ENCODE results near the gene C19orf12.

GRCh38 chr19:29696565-29696846 lies 18.6 kb downstream of the C19orf12 start:
- no peak for TF ChIP-seq POLR2A (IDR thresholded peaks at IDR 0.05)
- TF ChIP-seq, protein P1, sequence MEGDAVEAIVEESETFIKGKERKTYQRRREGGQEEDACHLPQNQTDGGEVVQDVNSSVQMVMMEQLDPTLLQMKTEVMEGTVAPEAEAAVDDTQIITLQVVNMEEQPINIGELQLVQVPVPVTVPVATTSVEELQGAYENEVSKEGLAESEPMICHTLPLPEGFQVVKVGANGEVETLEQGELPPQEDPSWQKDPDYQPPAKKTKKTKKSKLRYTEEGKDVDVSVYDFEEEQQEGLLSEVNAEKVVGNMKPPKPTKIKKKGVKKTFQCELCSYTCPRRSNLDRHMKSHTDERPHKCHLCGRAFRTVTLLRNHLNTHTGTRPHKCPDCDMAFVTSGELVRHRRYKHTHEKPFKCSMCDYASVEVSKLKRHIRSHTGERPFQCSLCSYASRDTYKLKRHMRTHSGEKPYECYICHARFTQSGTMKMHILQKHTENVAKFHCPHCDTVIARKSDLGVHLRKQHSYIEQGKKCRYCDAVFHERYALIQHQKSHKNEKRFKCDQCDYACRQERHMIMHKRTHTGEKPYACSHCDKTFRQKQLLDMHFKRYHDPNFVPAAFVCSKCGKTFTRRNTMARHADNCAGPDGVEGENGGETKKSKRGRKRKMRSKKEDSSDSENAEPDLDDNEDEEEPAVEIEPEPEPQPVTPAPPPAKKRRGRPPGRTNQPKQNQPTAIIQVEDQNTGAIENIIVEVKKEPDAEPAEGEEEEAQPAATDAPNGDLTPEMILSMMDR (IDR thresholded peaks at IDR 0.05) = no peak

Data from testis (tissue), 2 donors.